Bronchial epithelial cell (primary cell): Measurements from ENCODE around the gene PHOX2A. TPM values are rescaled to one million over a fixed set of nuclear protein-coding genes. Genes with fewer than 3 reads are reported as not detected.

ENCODE experiments used
- DNase-seq: peaks from one replicate; pipeline ENCODE4 v3.0.0-alpha.2; 2010; ENCODE audit warnings: low read depth
- FAIRE-seq: peaks from 2 replicates; lab custom pipeline; 2011; peaks lifted over from hg19 to GRCh38; lab: Jason Lieb, UNC
- H3K27me3 ChIP-seq: 2 replicates; pipeline ENCODE4 v1.5.1; 2011; ENCODE audit warnings: low read length; ENCODE audit not compliant: control insufficient read depth, insufficient read depth
- H3K36me3 ChIP-seq: 2 replicates; pipeline ENCODE4 v1.5.1; 2011; ENCODE audit warnings: low read length; ENCODE audit not compliant: control insufficient read depth, insufficient read depth
- H3K4me3 ChIP-seq: 2 replicates; pipeline ENCODE4 v1.5.1; 2011; ENCODE audit warnings: mild to moderate bottlenecking, low read depth, low read length, control low read depth
- CTCF ChIP-seq: IDR thresholded peaks from 2 replicates; pipeline ENCODE4 v1.5.1; 2011; ENCODE audit warnings: mild to moderate bottlenecking, moderate library complexity, low read length, control low read depth, inconsistent platforms; ENCODE audit not compliant: insufficient read depth, severe bottlenecking
- total RNA-seq: library from RNA; depleted of rRNA; stranded (reverse); fragments of >200 nt; gene quantifications from 2 replicates; pipeline ENCODE4 v1.2.1, GENCODE V29; 2014

Gene PHOX2A
- total RNA-seq, 1 donor from 2014 or later: not detected

GRCh38 chr11:72257570-72257969 is 13.6 kb upstream of the PHOX2A start:
- H3K36me3 ChIP-seq: no peaks in the 10 kb centered on the region
- DNase-seq: no peak
- H3K4me3 ChIP-seq: no peak overlapping the region
- peaks cover 2% of the 10 kb centered on the region for H3K27me3 ChIP-seq
- TF ChIP-seq CTCF: no peak
- no peak for FAIRE-seq

GRCh38 chr11:72254299-72254993 is 10.5 kb upstream of the PHOX2A start:
- DNase-seq (no peak), FAIRE-seq (no peak)
- Histone ChIP-seq H3K4me3 (no peak overlapping the region), H3K27me3 (peaks cover 4% of the 10 kb centered on the region), H3K36me3 (no peaks in the 10 kb centered on the region)
- no peak for TF ChIP-seq CTCF

GRCh38 chr11:72253392-72253791 is 9.4 kb upstream of the PHOX2A start:
- DNase-seq (no peak), FAIRE-seq (no peak)
- TF ChIP-seq CTCF: no peak
- Histone ChIP-seq H3K36me3 (no peaks in the 10 kb centered on the region), H3K4me3 (no peak overlapping the region), H3K27me3 (peaks cover 8% of the 10 kb centered on the region)

GRCh38 chr11:72251614-72252013 is 7.6 kb upstream of the PHOX2A start:
- DNase-seq (no peak), FAIRE-seq (no peak)
- TF ChIP-seq CTCF: no peak
- Histone ChIP-seq H3K4me3 (no peak overlapping the region), H3K27me3 (peaks cover 16% of the 10 kb centered on the region), H3K36me3 (no peaks in the 10 kb centered on the region)

GRCh38 chr11:72250661-72251464 is 6.9 kb upstream of the PHOX2A start:
- no peaks in the 10 kb centered on the region for H3K36me3 ChIP-seq
- peaks cover 22% of the 10 kb centered on the region for H3K27me3 ChIP-seq
- no peak for FAIRE-seq
- H3K4me3 ChIP-seq: no peak overlapping the region
- no peak for DNase-seq
- no peak for TF ChIP-seq CTCF
